Ishikawa (cell line): ENCODE measurements around the gene TPM1.

ENCODE experiments used
- CEBPB ChIP-seq: IDR thresholded peaks from 2 replicates; pipeline ENCODE4 v1.6.1; 2012
- CREB1 ChIP-seq: IDR thresholded peaks from 2 replicates; pipeline ENCODE4 v1.6.1; 2012; ENCODE audit warnings: low read depth
- EGR1 ChIP-seq: IDR thresholded peaks from 2 replicates; pipeline ENCODE4 v1.6.1; 2012
- EP300 ChIP-seq: IDR thresholded peaks from 2 replicates; pipeline ENCODE4 v1.6.1; 2012; ENCODE audit warnings: borderline replicate concordance
- FOXM1 ChIP-seq: IDR thresholded peaks from 2 replicates; pipeline ENCODE4 v1.6.1; 2012; ENCODE audit warnings: low read depth, borderline replicate concordance
- MAX ChIP-seq: IDR thresholded peaks from 2 replicates; pipeline ENCODE4 v1.6.1; 2012
- NFIC ChIP-seq: IDR thresholded peaks from 2 replicates; pipeline ENCODE4 v1.6.1; 2012
- RAD21 ChIP-seq: IDR thresholded peaks from 2 replicates; pipeline ENCODE4 v1.6.1; 2012; ENCODE audit warnings: low read depth
- REST ChIP-seq: IDR thresholded peaks from 2 replicates; pipeline ENCODE4 v1.6.1; 2012; ENCODE audit warnings: low read depth, mild to moderate bottlenecking
- TAF1 ChIP-seq: IDR thresholded peaks from 2 replicates; pipeline ENCODE4 v1.6.1; 2012; ENCODE audit warnings: low read depth, mild to moderate bottlenecking
- TCF12 ChIP-seq: IDR thresholded peaks from 2 replicates; pipeline ENCODE4 v1.6.1; 2012; ENCODE audit warnings: low read depth
- TEAD4 ChIP-seq: IDR thresholded peaks from 2 replicates; pipeline ENCODE4 v1.6.1; 2012
- USF1 ChIP-seq: IDR thresholded peaks from 2 replicates; pipeline ENCODE4 v1.6.1; 2012
- YY1 ChIP-seq: IDR thresholded peaks from 2 replicates; pipeline ENCODE4 v1.6.1; 2012; ENCODE audit warnings: low read depth
- ZBTB7A ChIP-seq: IDR thresholded peaks from 2 replicates; pipeline ENCODE4 v1.6.1; 2012; ENCODE audit warnings: low read depth

TPM1 gene

GRCh38 chr15:63067976-63068743 is 25.6 kb downstream of the TPM1 start:
- TF ChIP-seq FOXM1 (no peak), TAF1 (no peak), REST (no peak), MAX (no peak), CREB1 (no peak), YY1 (no peak), TCF12 (no peak), ZBTB7A (no peak), USF1 (no peak), NFIC (no peak), EP300 (no peak), EGR1 (no peak), CEBPB (no peak), RAD21 (no peak), TEAD4 (no peak)

GRCh38 chr15:63069616-63070090 is 27.1 kb downstream of the TPM1 start:
- TF ChIP-seq FOXM1, result no peak
- no peak for TF ChIP-seq TAF1
- TF ChIP-seq NFIC, result no peak
- TF ChIP-seq CREB1, result no peak
- TF ChIP-seq EP300, result no peak
- TF ChIP-seq CEBPB, result no peak
- TF ChIP-seq TCF12, result no peak

GRCh38 chr15:63070681-63071129 is 28.2 kb downstream of the TPM1 start:
- TF ChIP-seq YY1, result no peak
- TF ChIP-seq CEBPB, result no peak
- no peak for TF ChIP-seq EP300
- no peak for TF ChIP-seq USF1

GRCh38 chr15:63071288-63071909 is 28.9 kb downstream of the TPM1 start:
- TF ChIP-seq MAX (no peak), ZBTB7A (no peak), USF1 (no peak), RAD21 (no peak), FOXM1 (no peak), TAF1 (no peak), CREB1 (no peak), EP300 (no peak)

GRCh38 chr15:63072023-63072650 is 29.6 kb downstream of the TPM1 start:
- TF ChIP-seq CREB1, result no peak
- TF ChIP-seq RAD21, result no peak
- no peak for TF ChIP-seq USF1
- TF ChIP-seq TAF1, result no peak
- TF ChIP-seq REST, result no peak
- no peak for TF ChIP-seq YY1
- no peak for TF ChIP-seq EP300
- no peak for TF ChIP-seq TCF12
- TF ChIP-seq NFIC, result no peak
- no peak for TF ChIP-seq ZBTB7A
- TF ChIP-seq MAX, result no peak
- no peak for TF ChIP-seq CEBPB
- TF ChIP-seq TEAD4, result no peak
- TF ChIP-seq FOXM1, result no peak
- no peak for TF ChIP-seq EGR1
